ENCODE data around the gene GPR160.
"Not testable (repeated sequence)": the region's sequence is repeated elsewhere in the genome, so short reads cannot be mapped to it uniquely, and the experiment has no call there.

The GPR160 gene

DNA sequence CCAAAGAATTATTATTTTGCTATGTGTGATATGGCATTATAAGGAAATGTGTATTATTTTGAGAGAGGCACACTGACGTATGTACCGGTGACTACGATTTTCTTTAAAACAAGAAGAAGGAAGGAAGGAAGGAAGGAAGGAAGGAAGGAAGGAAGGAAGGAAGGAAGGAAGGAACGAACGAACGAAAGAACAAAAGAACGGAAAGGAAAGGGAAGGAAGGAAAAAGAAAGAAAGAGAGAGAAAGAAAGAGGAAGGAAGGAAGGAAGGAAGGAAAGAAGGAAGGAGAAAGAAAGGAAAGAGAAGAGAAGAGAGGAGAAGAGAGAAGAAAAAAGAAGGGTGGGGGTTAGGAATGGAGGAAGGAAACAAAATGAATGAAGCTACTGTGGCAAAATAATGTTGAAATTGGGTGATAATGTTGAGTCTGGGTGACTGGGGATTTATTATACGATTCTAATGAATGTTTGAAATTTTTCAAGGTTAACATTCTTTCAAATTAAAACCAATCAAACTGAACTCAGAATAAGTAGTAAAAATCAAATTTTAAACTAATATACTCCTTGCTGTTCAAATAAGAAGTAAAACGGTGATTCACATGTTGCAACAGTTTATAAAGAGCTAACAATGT, 73.5 kb downstream of the GPR160 start:
- no peak for DNase-seq (ENCODE audit: low read depth, low spot score)

DNA sequence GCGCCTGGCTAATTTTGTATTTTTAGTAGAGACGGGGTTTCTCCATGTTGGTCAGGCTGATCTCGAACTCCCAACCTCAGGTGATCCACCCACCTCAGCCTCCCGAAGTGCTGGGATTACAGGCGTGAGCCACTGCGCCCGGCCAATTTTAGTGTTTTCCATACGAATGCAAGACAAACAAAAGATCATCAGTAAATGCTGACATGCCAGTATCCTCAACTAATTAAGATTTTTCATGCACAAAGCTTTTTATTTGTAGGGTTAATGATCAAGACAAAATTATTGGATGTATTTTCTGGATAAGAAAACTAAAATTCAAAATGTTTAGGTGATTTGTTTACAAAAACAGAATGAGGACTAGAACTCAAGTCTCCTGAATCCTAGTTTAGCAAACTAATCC, 76.4 kb downstream of the GPR160 start:
- DNase-seq (ENCODE audit: low read depth, low spot score) = not testable (repeated sequence)

DNA sequence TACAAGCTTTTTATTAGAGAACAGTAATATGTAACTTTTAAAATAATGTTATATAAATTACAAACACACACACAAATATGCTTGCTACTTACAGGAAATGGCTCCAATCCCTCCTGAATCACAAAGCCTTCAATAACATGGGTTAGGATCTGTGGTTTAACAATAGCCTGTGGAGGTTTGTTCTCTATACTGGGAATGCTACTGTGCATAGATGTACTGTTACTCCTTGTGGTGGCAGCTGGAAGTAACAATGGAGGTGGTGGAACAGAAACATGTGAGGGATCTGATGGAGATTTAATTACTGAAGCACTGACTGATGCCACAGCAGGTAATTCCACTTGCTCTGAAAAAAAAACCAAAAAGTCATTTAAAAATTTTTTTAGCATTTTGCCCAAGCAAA, 79.3 kb downstream of the GPR160 start:
- DNase-seq (ENCODE audit: low read depth, low spot score) = no peak

DNA sequence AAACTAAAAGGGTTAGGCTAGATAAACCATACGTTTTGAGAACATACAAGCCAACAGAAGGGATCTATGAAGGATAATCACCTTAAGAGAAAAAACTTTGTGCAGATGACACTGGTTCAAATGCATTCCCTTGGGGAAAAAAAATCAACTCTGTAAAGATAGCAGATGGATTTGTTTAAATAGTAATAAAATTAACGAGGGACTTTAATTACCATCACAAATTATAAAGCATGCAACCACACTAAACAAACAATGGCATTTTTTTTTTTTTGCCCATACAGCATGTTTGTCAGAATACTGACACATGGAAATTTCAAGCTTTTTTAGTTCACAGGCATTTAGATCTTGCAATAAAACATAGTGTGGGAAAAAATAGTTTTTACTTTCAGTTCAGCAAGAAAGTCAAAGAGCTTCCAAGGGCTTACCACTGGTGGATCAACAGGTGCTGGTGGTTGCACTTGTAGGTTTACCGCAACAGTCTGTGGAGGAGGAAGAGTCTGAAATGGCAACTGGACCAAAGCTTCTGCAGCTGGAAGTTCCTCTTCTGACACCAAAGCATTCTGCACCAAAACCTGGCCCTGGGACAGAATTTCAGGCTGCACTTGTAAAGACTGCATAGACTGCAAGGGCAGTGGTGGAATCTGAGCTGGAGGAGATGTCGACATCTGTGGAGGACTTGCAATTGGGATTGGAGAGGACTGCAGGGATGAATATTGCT, 90.6 kb downstream of the GPR160 start:
- no peak for DNase-seq (ENCODE audit: low read depth, low spot score)

- no peak for DNase-seq (ENCODE audit: low read depth, low spot score)
These were observed 91.2 kb downstream of the GPR160 start for GRCh38 chr3:170128977-170129431.

GRCh38 chr3:170130532-170130931, 92.7 kb downstream of the GPR160 start:
- no peak for DNase-seq (ENCODE audit: low read depth, low spot score)

DNA sequence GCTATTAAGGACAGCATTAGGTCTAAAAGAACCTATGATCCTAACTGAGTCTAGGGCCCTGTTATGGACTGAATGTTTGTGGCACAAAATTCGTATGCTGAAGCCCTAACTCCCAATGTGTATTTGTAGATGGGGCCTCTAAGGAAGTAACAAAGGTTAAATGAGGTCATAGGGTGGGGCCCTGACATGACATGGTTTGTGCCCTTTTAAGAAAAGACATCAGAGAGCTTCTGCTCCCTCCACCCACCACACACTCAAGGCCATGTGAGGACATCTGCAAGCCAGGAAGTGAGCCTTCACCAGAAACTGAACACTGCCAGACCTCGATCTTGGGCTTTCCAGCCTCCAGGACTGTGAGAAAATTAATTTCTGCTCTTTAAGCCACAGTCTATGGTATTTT, 94.5 kb downstream of the GPR160 start:
- no peak for DNase-seq (ENCODE audit: low read depth, low spot score)
